Measurements from ENCODE around the gene STPG1.

DNA sequence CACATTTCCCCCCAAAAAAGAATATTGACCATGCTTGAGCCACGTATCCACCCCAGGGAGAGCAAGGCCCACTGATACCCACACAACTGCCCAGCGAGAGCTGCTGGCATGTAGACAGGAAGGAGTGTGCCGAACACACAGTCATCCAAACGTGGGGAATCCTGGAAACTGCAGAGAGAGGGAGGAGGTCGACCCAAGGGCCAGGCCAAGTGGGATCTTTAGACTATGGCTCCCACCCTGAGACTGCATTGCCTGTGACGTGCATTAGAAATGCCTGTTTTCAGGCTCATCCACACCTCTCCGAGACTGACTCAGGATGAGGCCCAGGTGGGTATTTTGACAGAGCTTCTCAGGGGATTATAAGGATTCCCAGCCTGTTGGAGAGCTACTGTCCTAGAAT lies 27.9 kb upstream of the STPG1 start:
- TF ChIP-seq ZNF473 (tag by site-specific recombination; IDR thresholded peaks at IDR 0.05) (no peak), ZNF280D (tag by site-specific recombination; IDR thresholded peaks at IDR 0.05) (no peak), BCL11A (tag by site-specific recombination; IDR thresholded peaks at IDR 0.05; ENCODE audit: low read depth) (no peak), ZNF521 (tag by site-specific recombination; IDR thresholded peaks at IDR 0.05) (no peak), YY1 (tag by site-specific recombination; IDR thresholded peaks at IDR 0.05) (no peak), ZNF747 (tag by site-specific recombination; IDR thresholded peaks at IDR 0.05) (no peak), ZNF23 (tag by site-specific recombination; IDR thresholded peaks at IDR 0.05; ENCODE audit: borderline replicate concordance) (no peak)
- TF ChIP-seq, protein P1, sequence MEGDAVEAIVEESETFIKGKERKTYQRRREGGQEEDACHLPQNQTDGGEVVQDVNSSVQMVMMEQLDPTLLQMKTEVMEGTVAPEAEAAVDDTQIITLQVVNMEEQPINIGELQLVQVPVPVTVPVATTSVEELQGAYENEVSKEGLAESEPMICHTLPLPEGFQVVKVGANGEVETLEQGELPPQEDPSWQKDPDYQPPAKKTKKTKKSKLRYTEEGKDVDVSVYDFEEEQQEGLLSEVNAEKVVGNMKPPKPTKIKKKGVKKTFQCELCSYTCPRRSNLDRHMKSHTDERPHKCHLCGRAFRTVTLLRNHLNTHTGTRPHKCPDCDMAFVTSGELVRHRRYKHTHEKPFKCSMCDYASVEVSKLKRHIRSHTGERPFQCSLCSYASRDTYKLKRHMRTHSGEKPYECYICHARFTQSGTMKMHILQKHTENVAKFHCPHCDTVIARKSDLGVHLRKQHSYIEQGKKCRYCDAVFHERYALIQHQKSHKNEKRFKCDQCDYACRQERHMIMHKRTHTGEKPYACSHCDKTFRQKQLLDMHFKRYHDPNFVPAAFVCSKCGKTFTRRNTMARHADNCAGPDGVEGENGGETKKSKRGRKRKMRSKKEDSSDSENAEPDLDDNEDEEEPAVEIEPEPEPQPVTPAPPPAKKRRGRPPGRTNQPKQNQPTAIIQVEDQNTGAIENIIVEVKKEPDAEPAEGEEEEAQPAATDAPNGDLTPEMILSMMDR (tag by site-specific recombination; IDR thresholded peaks at IDR 0.05), result no peak

Measured in HEK293 (cell line).